Endodermal cell (in vitro differentiated cells): ENCODE measurements around the gene FARP1. TPM values are rescaled to one million over a fixed set of nuclear protein-coding genes. Genes with fewer than 3 reads are reported as not detected.

ENCODE experiments used
- DNase-seq: peaks from one replicate; pipeline ENCODE4 v3.0.0-alpha.2; 2017
- H3K27ac ChIP-seq: 2 replicates; pipeline ENCODE4 v1.5.1; 2013; ENCODE audit warnings: mild to moderate bottlenecking, low read depth, low read length, moderate library complexity
- H3K27me3 ChIP-seq: 2 replicates; pipeline ENCODE4 v1.6.1; 2013; ENCODE audit warnings: mild to moderate bottlenecking, low read length, moderate library complexity; ENCODE audit not compliant: insufficient read depth, control insufficient read depth, poor library complexity, severe bottlenecking
- H3K36me3 ChIP-seq: 2 replicates; pipeline ENCODE4 v1.7.0; 2013; ENCODE audit warnings: mild to moderate bottlenecking, low read length, moderate library complexity; ENCODE audit not compliant: control insufficient read depth, insufficient read depth
- H3K4me1 ChIP-seq: one replicate; pipeline ENCODE4 v1.7.0; 2013; ENCODE audit warnings: low read length; ENCODE audit not compliant: control insufficient read depth, insufficient read depth
- H3K4me3 ChIP-seq: 2 replicates; pipeline ENCODE4 v1.5.1; 2013; ENCODE audit warnings: mild to moderate bottlenecking, low read length, moderate library complexity
- H3K9ac ChIP-seq: 2 replicates; pipeline ENCODE4 v1.6.1; 2013; ENCODE audit warnings: mild to moderate bottlenecking, low read length, moderate library complexity; ENCODE audit not compliant: poor library complexity, severe bottlenecking; ENCODE audit errors: extremely low read depth
- H3K9me3 ChIP-seq: 2 replicates; pipeline ENCODE4 v1.6.1; 2013; ENCODE audit warnings: mild to moderate bottlenecking, low read length, moderate library complexity; ENCODE audit not compliant: control insufficient read depth
- H3K27ac Mint-ChIP-seq: 2 replicates; pipeline ENCODE4 v1.8.0; 2020; ENCODE audit warnings: mixed read lengths
- H3K27me3 Mint-ChIP-seq: 2 replicates; pipeline ENCODE4 v1.8.0; 2021; ENCODE audit warnings: mild to moderate bottlenecking, mixed read lengths; ENCODE audit not compliant: insufficient read depth
- H3K36me3 Mint-ChIP-seq: 2 replicates; pipeline ENCODE4 v1.8.0; 2020; ENCODE audit warnings: low read depth, mixed read lengths
- H3K4me1 Mint-ChIP-seq: 2 replicates; pipeline ENCODE4 v1.8.0; 2020; ENCODE audit warnings: mixed read lengths
- H3K4me3 Mint-ChIP-seq: 2 replicates; pipeline ENCODE4 v1.8.0; 2020; ENCODE audit warnings: mild to moderate bottlenecking, moderate library complexity, mixed read lengths
- H3K9me3 Mint-ChIP-seq: 2 replicates; pipeline ENCODE4 v1.8.0; 2020; ENCODE audit warnings: mild to moderate bottlenecking, mixed read lengths
- CTCF ChIP-seq: fragments of 200-600 bp; sonication (generic); conservative IDR thresholded peaks from 2 replicates; pipeline ENCODE4 v1.5.0; 2021; ENCODE audit warnings: antibody characterized with exemption, mild to moderate bottlenecking
- WGBS, 2 experiments: methylation state at CpG; one replicate each; pipeline versions ENCODE4 v1.1.5 to v1.1.7; 2013; ENCODE audit warnings: missing lambda C conversion rate in 2 of 2, mixed read lengths in 1 of 2; ENCODE audit not compliant: insufficient coverage in 1 of 2, insufficient read length in 1 of 2; 5-methylcytosine and 5-hydroxymethylcytosine counted together
- total RNA-seq, 2 donors: library from RNA; stranded (reverse); fragmentation: NEBNext Ultra II Directional in 1 of 2; extraction: Animal tissue kit (Norgen Biotek cat#: 25700) in 1 of 2; gene quantifications; 2 replicates in 1 of 2; 3 replicates in 1 of 2; pipeline ENCODE4 v1.2.1, GENCODE V29; 2021

Gene FARP1
- total RNA-seq, 2 donors from 2014 or later: 237 to 319 TPM

GRCh38 chr13:98427331-98427995 is 284.6 kb downstream of the FARP1 start:
- Histone ChIP-seq H3K36me3 (peaks cover 93% of the 10 kb centered on the region), H3K27me3 (no peaks in the 10 kb centered on the region), H3K27ac (no peak overlapping the region), H3K9ac (no peak overlapping the region), H3K9me3 (no peaks in the 10 kb centered on the region), H3K4me1 (no peaks in the 10 kb centered on the region), H3K4me3 (no peak overlapping the region)
- TF ChIP-seq CTCF: no peak
- H3K4me3 Mint-ChIP-seq: no peak overlapping the region
- H3K36me3 Mint-ChIP-seq: peaks cover 84% of the 10 kb centered on the region
- no peak overlapping the region for H3K27ac Mint-ChIP-seq
- no peaks in the 10 kb centered on the region for H3K27me3 Mint-ChIP-seq
- H3K9me3 Mint-ChIP-seq: no peaks in the 10 kb centered on the region
- no peak for DNase-seq
- H3K4me1 Mint-ChIP-seq: peaks cover 6% of the 10 kb centered on the region
- WGBS, 2 experiments: 95% methylated on average over 9 to 13 of the region's 13 CpGs

DNA sequence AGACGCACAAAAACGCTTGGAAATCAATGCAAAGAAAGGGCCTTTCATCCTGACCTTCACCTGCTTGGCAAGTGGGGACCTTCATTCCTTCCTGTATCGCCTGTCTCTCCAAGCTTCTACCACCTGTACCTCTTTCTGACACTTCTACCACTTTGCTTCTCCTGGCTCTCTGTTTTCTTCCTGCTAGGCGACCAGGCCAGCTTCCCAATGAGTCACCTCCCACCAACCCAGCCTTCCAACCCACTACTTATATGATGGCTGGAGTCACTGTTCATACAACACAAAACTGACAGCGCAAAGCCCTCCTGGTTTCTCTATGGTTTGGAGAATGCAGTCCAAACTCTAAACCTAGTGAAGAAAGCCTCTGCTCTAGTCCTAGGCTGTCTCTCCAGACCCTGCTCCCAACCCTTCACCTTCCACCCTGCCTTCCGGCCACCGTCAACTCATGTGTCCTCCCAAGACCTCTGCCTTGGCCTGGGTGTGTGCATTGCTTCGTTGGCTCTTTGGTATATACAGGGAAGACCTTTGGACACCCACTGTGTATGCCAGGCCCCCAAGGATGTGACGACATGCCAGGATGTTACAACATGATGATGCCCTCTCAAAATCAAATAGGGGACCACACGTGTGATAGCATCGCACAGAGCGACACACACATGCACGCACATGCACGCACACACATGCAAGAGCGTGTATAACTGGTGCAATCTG is 285.5 kb downstream of the FARP1 start:
- peaks cover 82% of the 10 kb centered on the region for H3K36me3 Mint-ChIP-seq
- H3K27ac ChIP-seq: no peak overlapping the region

DNA sequence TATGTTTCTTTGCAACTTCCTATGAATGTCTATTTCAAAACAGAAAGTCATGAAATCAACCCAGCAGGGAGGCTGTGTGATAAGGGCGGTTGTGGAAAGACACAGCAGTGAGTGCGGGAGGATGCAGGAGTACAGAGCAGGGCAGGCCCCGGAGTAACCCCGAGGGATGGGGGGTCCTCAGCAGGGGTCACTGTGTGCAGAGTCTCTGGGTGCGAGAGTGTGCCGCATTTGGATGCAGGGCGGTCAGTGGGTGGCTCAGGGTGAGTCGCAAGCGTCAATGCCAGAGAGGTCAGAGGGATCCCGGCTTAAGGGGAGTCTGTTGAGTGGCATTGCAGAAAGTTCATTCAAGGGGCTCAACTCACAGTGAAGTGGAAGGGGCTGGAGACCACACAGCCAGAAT is 286.2 kb downstream of the FARP1 start:
- Mint-ChIP-seq H3K4me1 (peaks cover 6% of the 10 kb centered on the region), H3K36me3 (peaks cover 80% of the 10 kb centered on the region), H3K27ac (peak overlapping the region; percentile 67)

More for the DNA sequence above, 285.5 kb downstream of the FARP1 start:
- H3K4me3 ChIP-seq: no peak overlapping the region
- no peaks in the 10 kb centered on the region for H3K4me1 ChIP-seq
- H3K36me3 ChIP-seq: peaks cover 91% of the 10 kb centered on the region
- no peaks in the 10 kb centered on the region for H3K27me3 ChIP-seq
- H3K9me3 ChIP-seq: no peaks in the 10 kb centered on the region
- WGBS, 2 experiments: 93 to 99% methylated on average over 13 to 15 of the region's 15 CpGs
- H3K4me1 Mint-ChIP-seq: peaks cover 6% of the 10 kb centered on the region
- no peaks in the 10 kb centered on the region for H3K9me3 Mint-ChIP-seq
- DNase-seq: no peak
- H3K9ac ChIP-seq: no peak overlapping the region
- H3K4me3 Mint-ChIP-seq: no peak overlapping the region
- TF ChIP-seq CTCF: no peak
- no peaks in the 10 kb centered on the region for H3K27me3 Mint-ChIP-seq
- no peak overlapping the region for H3K27ac Mint-ChIP-seq

More for the DNA sequence above, 286.2 kb downstream of the FARP1 start:
- DNase-seq: no peak
- Histone ChIP-seq H3K4me1 (no peaks in the 10 kb centered on the region), H3K9me3 (no peaks in the 10 kb centered on the region), H3K4me3 (no peak overlapping the region), H3K36me3 (peaks cover 84% of the 10 kb centered on the region), H3K27ac (no peak overlapping the region), H3K9ac (no peak overlapping the region), H3K27me3 (no peaks in the 10 kb centered on the region)
- WGBS, 2 experiments: 86 to 96% methylated on average over 5 to 10 of the region's 10 CpGs
- TF ChIP-seq CTCF: no peak
- H3K27me3 Mint-ChIP-seq: no peaks in the 10 kb centered on the region
- H3K4me3 Mint-ChIP-seq: no peak overlapping the region
- H3K9me3 Mint-ChIP-seq: no peaks in the 10 kb centered on the region
